Measurements from ENCODE around the gene CD40LG. TPM values are rescaled to one million over a fixed set of nuclear protein-coding genes. Genes with fewer than 3 reads are reported as not detected.

The CD40LG gene
- polyA plus RNA-seq, 1 donor from 2014 or later = not detected

- no peaks in the 10 kb centered on the region for H3K27me3 ChIP-seq (ENCODE audit: insufficient read depth, low read depth, low read length)
- H3K4me2 ChIP-seq (ENCODE audit: low read length) = no peak overlapping the region
- H3K9me3 ChIP-seq (ENCODE audit: low read length) = no peaks in the 10 kb centered on the region
- no peak overlapping the region for H3K9ac ChIP-seq (ENCODE audit: low read length)
- no peaks in the 10 kb centered on the region for H4K20me1 ChIP-seq (ENCODE audit: insufficient read depth)
- H3K9me2 ChIP-seq (ENCODE audit: insufficient read depth, low read length) = no peaks in the 10 kb centered on the region
- H3F3A ChIP-seq (ENCODE audit: insufficient read depth, low read length, poor library complexity, severe bottlenecking) = no peaks in the 10 kb centered on the region
- no peaks in the 10 kb centered on the region for H3K79me2 ChIP-seq (replicated peaks; ENCODE audit: insufficient read depth, low read length)
- TF ChIP-seq CTCF (IDR thresholded peaks at IDR 0.05; ENCODE audit: poor library complexity, severe bottlenecking) (no peak), TAF1 (IDR thresholded peaks at IDR 0.05; ENCODE audit: low read depth) (no peak), SMC3 (conservative IDR thresholded peaks at IDR 0.05; ENCODE audit: poor library complexity) (no peak)
- H3K27ac ChIP-seq (ENCODE audit: low read length) = no peak overlapping the region
- no peak overlapping the region for H3K4me3 ChIP-seq (ENCODE audit: low read length)
- H2AFZ ChIP-seq (ENCODE audit: low read depth, low read length) = no peak overlapping the region
- H3K36me3 ChIP-seq (ENCODE audit: insufficient read depth, low read length) = no peaks in the 10 kb centered on the region
Observed at GRCh38 chrX:136674270-136674985, 26.5 kb downstream of the CD40LG start.

GRCh38 chrX:136679531-136679930, 31.6 kb downstream of the CD40LG start:
- no peak overlapping the region for H2AFZ ChIP-seq (ENCODE audit: low read depth, low read length)
- no peaks in the 10 kb centered on the region for H3K36me3 ChIP-seq (ENCODE audit: insufficient read depth, low read length)
- no peak overlapping the region for H3K27ac ChIP-seq (ENCODE audit: low read length)
- no peak for TF ChIP-seq REST (IDR thresholded peaks at IDR 0.05; ENCODE audit: borderline replicate concordance)
- TF ChIP-seq EP300 (conservative IDR thresholded peaks at IDR 0.05; ENCODE audit: poor library complexity, severe bottlenecking) = no peak
- TF ChIP-seq POLR2AphosphoS5 (IDR thresholded peaks at IDR 0.05) = no peak
- TF ChIP-seq MXI1 (conservative IDR thresholded peaks at IDR 0.05; ENCODE audit: poor library complexity, severe bottlenecking) = no peak
- TF ChIP-seq RAD21 (conservative IDR thresholded peaks at IDR 0.05) = no peak
- TF ChIP-seq TAF1 (IDR thresholded peaks at IDR 0.05; ENCODE audit: low read depth) = no peak
- TF ChIP-seq SMC3 (conservative IDR thresholded peaks at IDR 0.05; ENCODE audit: poor library complexity) = no peak
- no peak for TF ChIP-seq EZH2 (IDR thresholded peaks at IDR 0.05; ENCODE audit: borderline replicate concordance, insufficient read depth, low read length, poor library complexity, severe bottlenecking)
- no peak for TF ChIP-seq CTCF (IDR thresholded peaks at IDR 0.05; ENCODE audit: poor library complexity, severe bottlenecking)
- no peaks in the 10 kb centered on the region for H3K9me2 ChIP-seq (ENCODE audit: insufficient read depth, low read length)
- H3K79me2 ChIP-seq (replicated peaks; ENCODE audit: insufficient read depth, low read length) = no peaks in the 10 kb centered on the region
- no peaks in the 10 kb centered on the region for H3F3A ChIP-seq (ENCODE audit: insufficient read depth, low read length, poor library complexity, severe bottlenecking)
- H3K27me3 ChIP-seq (ENCODE audit: insufficient read depth, low read depth, low read length) = no peaks in the 10 kb centered on the region
- H3K4me3 ChIP-seq (ENCODE audit: low read length) = no peak overlapping the region
- no peaks in the 10 kb centered on the region for H4K20me1 ChIP-seq (ENCODE audit: insufficient read depth)
- H3K4me2 ChIP-seq (ENCODE audit: low read length) = no peak overlapping the region
- H3K9me3 ChIP-seq (ENCODE audit: low read length) = no peaks in the 10 kb centered on the region
- no peak overlapping the region for H3K9ac ChIP-seq (ENCODE audit: low read length)
